Stimulated activated CD8-positive, alpha-beta memory T cell treated with anti-CD3 and anti-CD28 coated beads, Interleukin-12 subunit alpha, Interleukin-12 subunit beta, amount 100 ng/mL, for 1 hour (primary cell): ENCODE results near the gene NPAS2.

Experiments
- DNase-seq: peaks from one replicate; pipeline ENCODE4 v3.0.0-alpha.2; 2020; ENCODE audit warnings: low read depth

The NPAS2 gene

DNA sequence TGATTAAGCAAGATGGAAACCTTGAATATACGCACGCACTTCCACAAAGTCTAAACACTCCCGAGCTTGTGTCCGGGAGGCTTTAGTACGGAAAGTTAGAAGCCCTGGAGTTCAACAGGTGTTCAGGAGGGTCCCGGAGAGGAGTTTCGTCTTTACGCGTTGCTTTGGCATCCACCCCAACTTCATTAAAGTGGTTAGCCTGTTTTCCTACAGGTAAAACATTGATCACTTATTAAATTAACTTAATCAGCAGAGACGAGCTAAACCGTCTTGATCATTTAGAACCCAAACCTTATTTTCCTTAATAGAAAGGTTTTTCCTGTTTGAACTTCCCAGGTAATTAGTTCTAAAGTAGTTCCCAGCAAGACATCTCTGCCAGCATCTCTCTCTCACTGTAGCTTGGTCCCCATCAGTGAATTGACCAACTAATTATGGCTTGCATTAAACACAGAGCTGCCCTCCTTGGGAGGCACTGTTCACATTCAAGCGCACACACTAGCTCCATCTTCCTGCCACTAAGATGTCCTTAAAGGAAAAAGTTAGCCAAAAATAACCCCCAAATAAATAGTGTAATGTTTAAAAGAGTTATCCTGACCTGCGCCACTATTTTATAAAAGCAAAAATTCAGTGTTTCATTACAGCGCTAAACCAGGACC lies 1.4 kb downstream of the NPAS2 start:
- DNase-seq = no peak

DNA sequence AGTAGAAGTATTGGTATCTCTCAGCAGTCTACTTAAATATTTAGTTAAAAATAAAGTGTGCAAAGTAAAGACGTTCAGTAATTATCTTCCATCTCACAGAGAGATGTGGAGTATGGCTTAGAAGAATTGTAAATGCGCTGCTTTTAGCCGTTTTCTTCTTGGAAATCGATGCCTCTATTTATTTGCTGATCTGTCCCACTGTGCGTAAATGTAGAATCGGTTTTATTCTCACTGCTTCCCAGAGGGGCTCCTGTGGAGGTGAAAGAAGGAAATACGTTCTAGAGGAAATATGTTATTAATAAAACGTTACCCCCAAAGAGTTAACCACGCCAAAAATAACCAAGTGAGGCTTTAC lies 1.9 kb downstream of the NPAS2 start:
- no peak for DNase-seq

DNA sequence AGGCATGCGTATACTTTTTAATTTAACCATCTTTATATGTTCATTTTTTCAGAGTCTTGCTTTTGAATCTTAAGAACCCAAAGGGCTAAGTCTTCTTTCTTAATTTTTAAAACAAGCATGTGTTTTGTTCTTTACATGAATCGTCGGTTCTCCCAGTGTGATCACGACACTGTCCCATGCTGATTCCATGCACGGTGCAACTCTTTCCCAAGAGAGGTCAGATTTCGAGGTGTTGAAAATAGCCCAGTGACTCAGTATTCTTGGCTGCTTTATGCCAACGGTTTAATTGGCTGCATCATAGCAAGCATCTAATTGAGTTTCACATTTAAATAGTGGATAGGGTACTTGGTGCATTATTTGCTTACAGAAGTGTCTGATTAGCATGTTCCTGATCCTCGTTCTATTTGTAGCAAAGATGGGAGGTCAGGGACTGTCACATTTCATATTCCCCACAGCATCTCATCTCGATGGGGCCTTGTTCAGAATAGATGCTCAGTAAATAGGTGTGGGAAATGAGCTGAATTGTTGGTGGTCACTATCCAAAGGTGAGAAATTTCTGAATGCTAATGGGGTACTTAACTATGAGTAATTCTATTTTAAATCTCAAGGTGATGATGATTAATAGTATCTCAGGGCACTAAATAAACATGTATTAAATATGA lies 2.8 kb downstream of the NPAS2 start:
- DNase-seq = no peak

DNA sequence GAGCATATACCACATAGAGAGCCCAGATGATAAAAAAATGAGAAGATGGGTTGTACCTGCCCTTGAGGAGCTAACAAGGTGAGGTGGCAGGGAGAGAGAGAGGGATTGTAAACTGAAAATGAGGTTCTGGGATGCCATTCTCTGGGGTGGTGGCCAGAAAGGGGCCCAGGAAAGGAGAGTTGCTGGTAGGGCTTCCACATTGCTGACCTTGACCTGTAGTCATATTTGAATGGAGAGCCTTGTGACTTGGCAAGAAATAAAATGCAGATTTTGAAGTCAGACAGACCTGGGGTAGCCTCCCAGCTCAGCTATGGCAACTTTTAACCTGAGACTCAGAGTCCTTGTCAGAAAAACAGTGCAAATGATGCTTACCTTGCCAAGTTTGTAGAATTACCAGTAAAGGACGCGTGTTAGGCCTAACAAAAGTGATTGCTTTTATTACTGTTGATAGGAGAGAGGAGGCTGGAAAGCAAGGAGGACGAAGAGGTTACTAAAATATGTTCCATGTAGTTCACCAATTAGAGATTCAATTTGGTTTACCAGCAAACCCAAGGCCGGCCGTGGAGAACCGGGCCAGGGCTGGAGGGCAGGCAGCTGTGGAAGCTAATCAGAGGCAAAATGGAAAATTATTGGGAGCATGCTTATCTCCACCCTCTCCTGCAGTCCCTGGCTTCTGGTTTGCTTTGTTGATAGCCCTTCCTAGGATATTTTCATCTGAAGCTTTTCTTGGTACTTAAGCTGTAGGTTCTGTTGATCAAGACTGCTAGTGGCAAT lies 3.9 kb downstream of the NPAS2 start:
- no peak for DNase-seq

DNA sequence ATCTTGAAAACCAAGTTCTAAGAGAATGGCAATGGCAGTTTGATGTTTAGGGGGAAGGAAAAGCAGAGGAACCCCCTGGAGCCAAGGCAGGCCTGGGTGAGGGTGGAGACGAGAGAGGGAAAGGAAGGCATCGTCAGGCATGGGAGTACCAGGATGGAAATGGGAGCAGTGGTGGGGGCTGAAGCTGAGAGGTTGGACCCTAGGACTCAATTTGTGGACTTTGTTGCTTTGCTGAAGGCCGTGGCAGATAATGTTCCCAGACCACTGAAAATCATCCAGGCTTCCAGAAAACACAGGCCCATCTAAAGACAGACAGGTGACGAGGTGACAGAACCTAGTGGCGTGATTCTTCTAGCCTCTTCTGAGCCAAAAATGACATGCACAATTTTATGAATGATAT lies 4.9 kb downstream of the NPAS2 start:
- DNase-seq = no peak

DNA sequence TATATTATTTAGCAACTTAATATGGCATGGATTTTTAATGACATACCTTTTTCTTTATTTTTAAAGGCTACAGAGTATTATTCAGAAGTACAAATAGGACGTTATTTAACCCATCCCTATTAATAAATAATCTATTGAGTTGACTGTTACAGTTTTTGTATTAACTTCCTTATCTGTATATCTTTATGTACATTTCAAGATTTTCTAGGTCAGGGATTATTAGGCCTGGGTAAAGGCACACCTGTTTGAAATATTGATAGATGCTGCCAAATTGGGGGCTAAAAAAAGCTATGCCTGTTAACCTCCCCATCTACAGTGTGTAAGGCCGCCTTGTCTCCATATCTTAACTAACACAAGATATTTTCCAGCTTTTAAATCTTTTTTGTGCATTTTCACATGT lies 6.6 kb downstream of the NPAS2 start:
- DNase-seq = no peak

DNA sequence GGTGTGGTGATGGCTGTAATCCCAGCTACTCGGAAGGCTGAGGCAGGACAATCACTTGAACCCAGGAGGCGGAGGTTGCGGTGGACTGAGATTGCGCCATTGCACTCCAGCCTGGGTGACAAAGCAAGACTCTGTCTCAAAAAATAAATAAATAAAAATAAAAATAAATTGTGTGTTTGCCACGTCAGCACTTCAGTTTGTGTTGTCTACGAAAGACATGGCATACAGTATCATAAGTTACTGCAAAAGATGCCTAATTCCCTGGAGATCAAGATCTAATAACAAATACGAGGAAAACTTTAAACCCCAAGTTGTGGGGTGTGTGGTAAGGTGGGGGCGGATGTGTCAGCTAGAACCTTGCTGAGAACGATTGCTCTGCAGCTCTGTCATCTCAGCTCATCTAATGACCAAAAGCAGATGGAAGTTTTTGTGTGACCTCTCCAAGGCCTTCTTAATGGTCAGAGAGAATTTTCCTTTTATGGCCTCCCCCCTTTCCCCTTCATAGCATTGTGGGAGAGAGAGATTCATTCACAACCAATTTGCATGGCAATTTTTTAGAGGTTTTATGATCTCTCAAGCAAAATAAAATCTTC lies 11.3 kb downstream of the NPAS2 start:
- DNase-seq = no peak

DNA sequence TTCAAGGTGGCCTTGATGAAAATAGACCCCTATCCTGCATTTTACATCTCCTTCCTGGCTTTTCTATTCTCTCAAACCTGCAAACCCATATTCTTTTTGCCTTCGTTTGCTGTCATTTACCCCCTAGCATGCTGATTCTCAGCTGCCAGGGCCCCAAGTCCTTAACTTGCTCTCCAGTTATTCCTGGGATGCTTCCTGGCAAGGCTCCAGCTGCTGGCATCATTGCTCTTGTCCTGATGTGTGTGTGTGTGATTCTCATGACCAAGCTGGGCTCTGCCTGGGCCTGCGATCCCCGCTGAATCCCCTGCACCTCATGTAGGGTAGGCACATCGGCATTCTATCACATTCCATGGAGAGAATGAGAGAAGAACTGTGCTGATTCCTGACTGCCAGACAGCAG lies 11.9 kb downstream of the NPAS2 start:
- DNase-seq = no peak

DNA sequence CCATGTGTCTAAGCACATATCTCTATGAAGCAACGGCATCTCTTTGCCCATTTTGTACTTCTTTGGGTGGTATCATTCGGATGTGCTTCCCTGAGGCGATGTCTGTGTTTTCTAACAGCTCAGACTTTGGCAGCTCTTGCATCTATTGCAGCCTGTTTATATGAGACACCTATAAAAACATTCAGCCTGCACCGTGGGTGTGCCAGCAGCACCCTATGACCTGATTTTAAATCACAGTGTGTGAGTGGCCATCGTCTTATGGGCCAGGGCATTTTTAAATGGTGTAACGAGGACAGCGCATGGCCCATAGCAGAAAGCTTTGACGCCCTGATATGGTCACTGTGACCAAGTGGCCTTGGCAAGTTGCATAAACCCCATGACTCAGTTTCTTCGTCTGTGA lies 12.9 kb downstream of the NPAS2 start:
- DNase-seq = no peak

DNA sequence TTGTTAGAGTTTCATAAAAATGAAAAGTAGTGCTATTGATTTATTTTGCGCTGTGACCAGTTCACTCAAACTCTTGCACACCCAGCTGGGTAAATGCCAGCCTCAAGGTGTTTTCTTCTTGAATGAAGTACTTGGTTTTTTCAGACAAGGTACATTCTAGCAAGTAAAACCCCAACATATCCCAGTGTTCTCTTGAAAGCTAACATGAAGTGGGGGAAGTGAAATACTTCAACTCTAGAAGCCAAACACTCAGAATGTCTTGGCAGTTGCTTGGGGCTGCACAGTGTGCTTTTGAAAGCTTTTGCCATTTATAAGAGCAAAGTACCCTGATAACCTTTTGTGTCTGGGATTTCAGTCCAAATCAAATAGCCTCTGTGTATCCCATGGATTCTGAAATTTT lies 13.4 kb downstream of the NPAS2 start:
- DNase-seq = no peak

DNA sequence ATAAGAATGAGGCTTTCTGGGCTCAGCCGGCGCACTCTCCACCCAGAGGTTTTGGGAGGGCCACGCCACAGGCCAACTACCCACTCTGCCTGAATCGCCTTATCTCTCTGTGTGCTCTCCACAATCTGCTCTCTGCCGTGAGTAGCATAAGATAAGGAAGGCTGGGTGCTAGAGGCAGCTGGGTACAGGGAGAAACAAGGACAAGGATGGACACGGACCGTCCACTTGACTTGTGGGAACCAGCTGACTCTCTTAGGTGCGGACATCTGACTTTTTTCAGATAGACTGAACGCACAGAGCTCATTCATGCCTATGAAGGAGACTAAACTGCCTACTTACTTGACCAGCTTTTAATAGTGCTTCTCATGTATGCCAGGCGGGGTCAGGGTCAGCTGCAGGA lies 14.3 kb downstream of the NPAS2 start:
- DNase-seq = no peak

DNA sequence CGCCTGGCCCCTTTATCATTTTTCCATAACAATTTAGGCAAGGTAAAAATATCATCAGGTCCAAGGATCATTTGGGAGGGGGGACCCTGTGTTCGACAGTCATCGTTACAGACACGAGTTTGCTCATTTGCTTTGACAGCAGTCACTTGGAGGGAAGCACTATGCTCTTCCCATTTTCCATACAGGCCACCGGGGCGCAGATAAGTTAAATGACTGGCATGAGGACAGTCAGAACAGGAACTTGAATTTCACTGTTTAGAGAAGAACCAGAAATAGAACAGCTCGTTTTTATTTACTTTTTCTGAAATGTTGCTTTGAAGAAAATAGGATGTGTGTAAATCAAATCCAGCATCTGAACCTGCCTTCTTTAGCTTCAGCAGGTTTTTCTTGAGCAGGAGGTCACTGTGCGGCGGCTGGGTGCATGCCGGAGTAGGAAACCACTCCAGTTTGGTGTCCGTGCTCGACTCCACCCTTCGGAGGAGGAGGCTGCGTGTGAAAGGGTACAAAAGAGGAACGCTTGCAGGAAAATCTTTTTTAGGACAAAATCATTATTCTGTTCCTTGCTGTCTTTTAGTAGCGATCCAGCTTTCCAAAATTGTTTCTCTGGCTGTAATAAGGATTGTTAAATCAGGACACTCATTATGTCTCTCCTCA lies 15.2 kb downstream of the NPAS2 start:
- DNase-seq = no peak

DNA sequence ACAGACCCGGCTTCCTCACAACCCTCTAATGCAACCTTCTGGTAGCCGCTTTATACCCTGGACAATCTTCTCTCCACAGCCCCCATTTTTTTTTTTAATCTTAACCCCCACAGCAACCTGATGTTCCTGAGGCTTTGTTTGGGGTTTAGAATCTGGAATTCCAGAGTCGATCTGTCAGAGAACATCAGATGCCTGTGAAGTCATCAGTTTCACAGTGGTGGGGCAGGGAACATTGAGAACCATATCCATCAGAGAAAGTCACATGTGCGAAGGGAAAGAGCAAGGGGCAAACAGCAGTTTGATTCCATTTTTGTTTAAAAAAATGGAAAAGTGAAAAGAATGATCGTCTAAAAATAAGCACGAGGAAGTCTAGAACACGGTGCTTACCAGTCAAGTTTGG lies 20.6 kb downstream of the NPAS2 start:
- DNase-seq = no peak

DNA sequence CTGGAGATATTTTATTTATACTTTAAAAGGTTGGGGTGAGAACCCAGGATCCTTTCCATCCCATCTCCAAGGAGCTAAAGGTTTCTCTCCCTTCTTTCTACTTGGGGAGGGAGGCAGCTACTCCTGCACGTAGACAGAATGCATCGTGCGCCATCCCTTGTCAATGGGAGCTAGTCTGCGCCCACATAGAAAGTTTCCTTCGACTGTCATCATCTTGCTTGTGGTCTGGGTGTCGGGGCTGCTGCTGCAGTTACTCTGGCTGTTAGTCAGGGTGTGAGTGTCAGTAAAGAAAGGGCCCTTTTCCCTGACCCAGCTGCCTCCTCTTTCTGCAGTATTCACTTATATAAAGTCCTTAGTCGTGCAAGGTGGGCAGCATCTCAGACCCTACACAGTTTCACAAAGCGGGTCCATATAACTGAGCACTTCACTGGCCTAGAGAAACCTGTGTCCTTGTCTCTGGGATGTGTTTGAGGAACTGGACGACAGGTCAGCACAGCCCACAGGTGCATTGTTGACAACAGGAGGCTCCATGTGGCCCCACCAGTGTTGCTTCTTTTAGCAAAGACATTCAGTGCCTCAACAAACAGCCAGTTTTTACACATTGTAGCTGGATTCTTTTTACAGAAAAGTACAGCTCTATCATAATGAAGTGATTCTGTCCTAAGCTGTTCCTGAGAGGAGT lies 22.4 kb downstream of the NPAS2 start:
- no peak for DNase-seq

DNA sequence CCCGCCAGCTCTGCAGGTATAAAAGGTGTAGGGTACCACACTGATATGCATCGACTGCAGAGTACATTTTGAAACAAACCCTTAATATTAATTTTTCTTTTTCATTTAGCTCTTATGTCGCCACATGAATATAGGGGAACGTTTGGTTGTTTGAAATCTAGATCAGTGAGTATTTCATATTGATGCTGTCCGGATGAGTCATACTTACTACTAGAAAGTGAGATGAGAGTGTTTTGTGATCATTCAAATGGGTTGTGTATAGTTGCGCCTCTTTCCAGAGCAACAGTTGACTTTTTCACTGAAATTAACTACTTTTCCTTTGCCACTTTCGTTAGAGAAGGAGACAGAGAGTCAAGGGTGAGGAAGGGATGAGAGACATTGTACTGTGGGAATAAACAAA lies 24.6 kb downstream of the NPAS2 start:
- DNase-seq = no peak

DNA sequence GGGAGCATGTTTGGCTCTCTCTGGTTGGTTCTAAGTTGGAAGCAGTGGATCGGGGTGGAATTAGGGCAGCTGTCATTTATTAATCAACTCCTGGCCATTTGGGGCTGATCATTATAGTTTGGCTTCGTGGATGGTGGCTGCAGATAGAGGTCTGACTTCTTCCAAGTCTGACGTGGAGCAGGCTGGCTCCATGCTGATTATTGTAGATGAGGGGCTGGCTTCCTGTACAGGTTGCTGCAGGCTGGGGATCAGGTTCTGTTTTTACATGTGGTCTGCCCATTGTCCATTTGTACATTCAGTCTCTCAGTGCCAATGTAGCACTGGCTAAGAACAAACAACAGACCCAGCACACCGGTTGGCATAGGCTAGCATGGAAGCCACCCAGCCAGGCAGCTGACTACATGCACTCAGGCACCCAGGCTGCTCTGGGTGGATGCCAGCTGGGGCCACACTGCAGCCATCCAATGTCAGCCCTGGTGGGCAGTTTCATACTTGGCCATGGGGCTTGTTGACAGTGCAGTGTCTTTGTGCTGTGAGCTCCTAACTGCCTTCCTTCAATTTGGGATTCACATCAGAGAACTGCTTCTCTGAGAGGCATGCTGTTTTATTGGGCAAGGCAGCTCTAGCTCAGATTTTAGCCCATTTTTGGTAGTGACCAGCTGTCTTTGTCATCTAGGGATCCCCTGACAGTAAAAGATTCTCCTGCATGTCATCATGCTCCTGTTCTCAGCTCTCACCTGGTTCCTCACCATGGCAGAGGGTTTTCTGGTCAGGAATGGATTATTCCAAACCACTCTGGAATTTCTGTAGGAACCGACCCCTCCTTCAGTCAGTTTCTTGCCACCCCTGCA lies 25.4 kb downstream of the NPAS2 start:
- no peak for DNase-seq

DNA sequence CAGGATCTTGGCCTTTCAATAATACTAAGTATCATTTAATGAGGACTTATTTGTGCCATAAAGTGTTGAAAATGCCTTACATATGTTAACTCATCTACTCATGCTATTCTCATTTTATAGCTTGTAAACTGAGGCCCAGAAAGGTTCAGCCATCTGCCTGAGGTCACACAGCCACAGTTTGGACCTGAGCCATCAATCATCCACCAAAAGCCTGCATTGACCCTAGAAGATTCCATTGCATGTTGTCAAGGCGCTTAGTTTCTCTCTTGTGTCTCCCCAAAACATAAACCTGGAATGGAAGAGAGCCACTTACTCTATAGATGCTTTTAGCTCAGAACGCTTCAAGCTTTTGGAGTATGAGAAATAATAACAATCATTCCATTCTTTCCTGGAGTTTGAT lies 26.8 kb downstream of the NPAS2 start:
- no peak for DNase-seq

DNA sequence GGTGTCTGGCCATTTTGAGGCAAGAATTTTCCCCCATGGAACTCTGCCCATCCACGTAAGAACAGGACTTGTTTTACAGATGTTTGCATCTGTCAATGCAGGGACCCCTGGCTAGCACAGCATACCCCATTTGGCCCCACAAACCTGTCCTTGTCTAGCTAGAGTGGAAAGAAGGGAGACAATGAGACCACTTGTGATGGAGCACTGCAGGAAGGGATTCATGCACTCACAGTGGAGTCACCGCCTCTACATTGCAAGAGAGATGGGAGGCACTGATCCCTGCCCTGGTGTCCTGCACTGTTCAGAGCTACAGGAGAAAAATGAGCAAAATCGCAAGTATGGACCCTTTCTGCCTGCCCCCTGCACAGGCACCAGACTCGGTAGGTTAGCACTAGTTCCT lies 32.5 kb downstream of the NPAS2 start:
- DNase-seq = no peak

DNA sequence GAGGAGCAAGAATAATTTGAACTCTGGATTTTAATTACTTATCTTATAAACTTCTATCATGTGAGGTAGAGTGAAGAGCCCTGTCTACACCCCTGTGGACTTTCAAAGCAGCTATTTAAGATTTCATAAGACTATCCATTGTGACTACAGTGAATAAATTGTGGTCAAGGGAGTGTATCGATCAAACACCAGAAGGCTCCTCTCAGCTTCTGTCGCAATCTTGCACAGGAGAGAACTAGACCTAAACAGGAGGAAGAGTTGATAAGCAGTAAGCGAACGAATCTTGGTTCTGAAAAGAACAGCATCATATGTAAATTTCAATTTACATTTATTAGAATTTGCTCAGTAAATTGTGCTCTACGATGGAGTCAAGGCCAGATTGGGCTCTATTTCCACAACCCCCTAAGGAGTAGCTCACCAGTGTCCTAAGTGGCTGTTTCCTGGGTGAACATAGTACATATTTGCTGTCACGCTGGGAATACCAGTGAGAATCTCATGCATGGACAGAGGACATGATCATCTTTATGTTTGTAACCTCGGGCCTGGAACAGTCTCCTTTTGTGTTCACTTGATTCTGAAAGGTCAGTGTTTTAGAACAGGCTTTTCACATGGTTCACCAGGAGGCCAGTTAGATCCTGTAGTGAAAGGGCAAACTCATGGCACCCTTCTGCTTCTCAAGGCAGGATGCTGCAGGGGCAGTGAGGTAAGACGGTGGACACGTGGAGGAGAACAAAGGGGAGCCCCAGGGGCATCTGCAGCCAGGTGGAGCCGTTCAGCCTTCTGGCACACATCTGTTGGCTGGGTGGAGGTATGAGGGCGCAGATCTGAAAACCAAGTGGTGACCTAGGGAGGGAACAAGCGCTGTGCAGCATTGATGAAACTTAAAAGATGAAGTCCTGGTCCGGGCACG lies 33.3 kb downstream of the NPAS2 start:
- DNase-seq = no peak
